ENCODE results near the gene PI4K2A.
A peak's percentile ranks its signal among the peaks of the same experiment; 100 is the strongest.

The PI4K2A gene

DNA sequence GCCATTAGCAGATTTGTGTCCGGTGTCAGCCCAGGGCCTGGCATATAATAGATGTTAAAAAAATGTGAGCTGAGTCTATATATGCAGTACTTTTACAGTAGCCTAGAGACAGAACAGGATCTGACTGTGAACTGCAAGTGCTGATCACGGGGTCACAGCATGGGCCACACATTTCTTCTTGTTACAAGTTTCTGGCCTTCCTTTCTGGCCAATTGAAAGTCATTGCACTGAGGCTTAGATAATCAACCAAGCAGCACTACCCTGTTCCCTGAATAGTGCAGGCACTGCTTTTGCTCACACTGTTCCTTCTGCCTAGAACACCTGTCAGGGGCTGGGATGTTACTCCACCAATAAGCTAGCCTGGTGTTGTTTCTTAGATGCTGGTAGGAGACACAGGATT is 67.7 kb downstream of the PI4K2A start:
- no peak for DNase-seq

- DNase-seq = no peak
Measured at GRCh38 chr10:97708976-97709946, 68.8 kb downstream of the PI4K2A start.

- no peak for DNase-seq
Measured at GRCh38 chr10:97711640-97712572, 71.4 kb downstream of the PI4K2A start.

GRCh38 chr10:97713339-97713825 is 72.9 kb downstream of the PI4K2A start, which contains the start of gene MARVELD1:
MARVELD1 (plus strand) TSS chr10:97713730; CDS start chr10:97713877, 147 bp downstream.
- no peak for DNase-seq

GRCh38 chr10:97713826-97714400 is 73.4 kb downstream of the PI4K2A start:
- DNase-seq = peak; percentile 61

DNA sequence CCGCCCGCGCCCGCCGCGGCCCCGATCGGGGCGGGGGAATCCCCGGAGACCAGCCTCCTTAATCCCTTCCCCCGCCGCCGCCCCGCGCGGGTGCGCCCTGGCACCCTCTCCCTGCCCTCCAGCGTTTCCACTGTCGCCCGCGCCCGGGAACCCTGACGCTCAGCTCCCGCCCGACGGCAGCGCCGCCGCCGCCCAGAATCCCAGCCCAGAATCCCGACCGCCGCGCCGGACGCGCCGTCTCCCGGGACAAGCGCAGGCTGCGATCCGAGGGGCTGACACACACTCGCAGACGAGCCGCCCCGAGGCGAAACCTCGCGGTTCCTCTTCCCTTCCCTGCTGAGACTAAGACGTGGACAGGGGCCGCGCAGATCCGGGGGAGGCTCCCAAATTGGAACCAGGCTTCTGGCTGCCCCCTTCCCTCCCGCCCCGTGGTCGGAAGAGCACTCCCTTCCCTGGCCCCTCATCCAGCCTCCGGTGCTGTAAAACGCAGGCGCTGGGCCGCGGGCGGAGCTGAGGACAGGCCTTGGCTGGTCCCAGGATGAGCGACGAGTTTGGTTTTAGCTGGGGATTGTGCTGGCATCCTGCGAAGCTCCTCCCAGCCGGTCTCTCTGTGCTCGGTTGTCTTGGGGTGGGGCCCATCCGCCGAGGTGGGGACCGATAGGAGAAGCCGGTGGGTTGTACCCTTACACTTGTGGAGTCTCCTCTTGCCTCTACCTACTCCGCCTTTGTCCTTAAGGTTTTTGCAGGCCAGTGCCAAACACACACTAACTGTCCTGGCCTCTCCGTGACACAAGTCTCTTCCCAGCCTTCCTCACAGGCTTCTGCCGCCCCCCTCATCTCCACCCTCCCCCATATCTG is 74.2 kb downstream of the PI4K2A start:
- DNase-seq = peak; percentile 10

- no peak for DNase-seq
Measured at GRCh38 chr10:97715259-97715874, 74.9 kb downstream of the PI4K2A start.

DNA sequence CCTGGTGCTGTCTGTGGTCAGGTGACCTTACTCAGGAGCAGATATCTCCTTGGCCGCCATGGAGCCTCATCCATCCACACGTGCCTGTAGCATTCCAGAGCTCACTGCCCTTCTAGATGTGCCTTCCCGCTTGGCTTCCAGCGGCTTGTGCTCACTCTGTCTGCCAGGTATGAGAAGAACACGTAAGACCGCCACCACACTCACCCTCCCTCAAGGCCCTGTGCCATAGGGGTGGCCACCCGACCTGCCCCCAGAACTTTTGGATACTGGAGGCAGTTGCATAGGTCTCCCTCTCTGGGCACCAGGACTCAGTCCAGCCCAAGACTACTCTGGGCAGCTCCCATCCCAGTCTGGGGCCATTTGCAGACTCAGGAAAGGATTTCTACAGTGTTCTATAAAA is 77.2 kb downstream of the PI4K2A start:
- DNase-seq = no peak

DNA sequence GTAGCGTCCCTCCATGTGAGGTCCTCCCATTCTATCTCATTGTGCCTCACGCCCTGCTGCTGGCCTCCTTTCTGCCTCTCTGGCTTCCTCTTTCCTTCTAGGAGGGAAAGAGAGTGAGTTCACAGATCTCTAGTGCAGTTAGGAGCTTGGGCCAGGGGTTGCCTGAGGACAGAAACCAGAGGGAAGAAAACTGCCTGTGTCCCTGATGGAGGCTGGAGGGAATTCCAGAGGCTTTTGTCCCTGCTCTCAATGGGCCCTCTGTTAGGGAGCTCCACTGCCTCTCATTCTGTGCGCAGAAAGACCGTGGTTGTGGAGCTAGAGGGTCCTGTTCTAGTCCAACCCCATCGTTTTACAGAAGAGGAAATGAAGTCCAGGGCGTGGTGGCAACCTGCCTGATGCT is 77.7 kb downstream of the PI4K2A start:
- DNase-seq = no peak

- no peak for DNase-seq
Measured at GRCh38 chr10:97718659-97719142, 78.2 kb downstream of the PI4K2A start.

GRCh38 chr10:97719602-97720001 is 79.1 kb downstream of the PI4K2A start:
- no peak for DNase-seq

DNA sequence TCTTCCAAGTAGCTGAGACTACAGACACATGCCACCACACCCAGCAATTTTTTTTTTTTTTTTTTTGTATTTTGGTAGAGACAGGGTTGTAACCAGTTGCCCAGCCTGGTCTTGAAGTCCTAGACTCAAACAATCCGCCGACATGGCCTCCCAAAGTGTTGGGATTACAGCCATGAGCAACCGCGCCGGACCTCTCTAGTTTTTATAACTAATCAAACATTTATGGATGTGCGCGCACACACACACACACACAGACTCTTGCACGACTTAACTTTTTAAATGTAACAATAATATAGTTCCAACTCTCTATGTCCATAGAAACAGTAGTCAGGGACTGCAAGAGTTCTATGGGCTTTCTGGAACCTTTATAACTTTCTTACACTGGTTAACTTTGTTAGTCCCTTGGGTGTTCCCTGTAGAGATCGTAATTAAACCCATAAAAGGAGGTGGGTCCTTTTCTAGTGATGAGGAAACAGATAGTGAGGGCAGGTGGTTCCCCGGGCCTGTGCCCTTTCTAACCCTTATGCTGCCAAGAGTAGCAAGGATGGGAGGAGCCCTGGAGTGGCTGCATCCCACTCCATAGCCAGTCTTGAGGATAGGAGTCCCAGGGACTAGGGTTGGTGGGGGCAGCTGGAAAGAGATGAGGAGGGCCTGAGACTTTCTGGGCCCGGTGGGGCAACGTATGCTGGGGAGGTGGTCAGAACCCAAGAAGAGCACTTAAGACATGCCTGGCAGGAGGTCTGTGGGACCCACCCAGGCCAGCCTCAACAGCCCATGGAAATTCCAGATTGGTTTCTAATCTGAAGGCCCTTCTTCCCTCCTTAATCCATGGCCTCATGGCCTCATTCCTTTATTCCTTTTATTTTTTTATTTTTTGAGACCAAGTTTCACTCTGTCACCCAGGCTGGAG is 81.7 kb downstream of the PI4K2A start:
- no peak for DNase-seq

DNA sequence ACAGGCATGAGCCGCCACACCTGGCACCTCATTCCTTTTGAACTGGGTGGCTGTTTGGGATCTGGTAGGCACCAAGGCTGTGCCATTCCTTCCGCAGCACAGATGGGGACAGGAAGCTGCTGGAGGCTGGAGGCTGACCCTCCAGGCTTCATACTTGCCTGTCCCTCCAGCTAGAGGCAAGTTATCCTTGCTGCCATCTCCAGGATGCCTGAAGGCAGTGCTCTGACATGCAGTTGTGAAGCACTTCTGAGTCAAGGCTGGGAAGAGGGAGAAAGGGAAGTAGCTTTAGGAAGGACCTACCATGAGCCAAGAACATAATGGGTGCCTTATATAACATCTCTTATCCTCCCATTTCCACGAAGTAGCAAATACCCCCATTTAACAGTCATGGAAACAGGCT is 82.5 kb downstream of the PI4K2A start:
- no peak for DNase-seq

DNA sequence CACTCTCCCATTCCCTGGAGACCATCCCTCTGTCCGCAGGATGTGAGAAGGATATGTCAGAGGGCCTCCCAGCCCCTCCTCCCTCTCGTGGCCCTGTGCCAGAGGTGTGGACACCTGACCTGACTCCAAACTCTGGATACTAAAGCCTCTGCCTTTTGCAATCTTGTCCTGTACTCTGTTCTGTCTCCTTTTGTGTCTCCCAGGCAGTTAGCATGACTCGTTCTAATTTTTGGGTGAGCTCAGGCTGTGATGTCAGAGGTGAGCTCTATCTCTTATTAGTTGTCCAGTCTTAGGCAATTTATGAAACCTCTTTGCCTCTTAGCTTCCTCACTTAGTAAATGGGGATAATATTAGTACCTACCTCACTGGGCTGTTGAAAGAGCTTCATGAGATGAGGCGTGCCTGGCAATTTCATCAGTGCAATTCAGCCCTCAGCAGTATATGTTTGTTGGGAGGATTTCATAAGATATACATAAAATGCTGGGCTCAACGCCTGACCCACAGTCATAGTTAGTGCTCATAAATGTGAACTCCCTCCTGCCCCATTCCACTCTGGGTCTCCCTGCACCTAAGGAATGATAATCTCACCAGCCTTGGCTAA is 84.0 kb downstream of the PI4K2A start:
- peak; percentile 6 for DNase-seq
